Lower leg skin (tissue), 4 donors: ENCODE measurements around the gene HDAC4. TPM values are rescaled to one million over a fixed set of nuclear protein-coding genes. Genes with fewer than 3 reads are reported as not detected.

Experiments used
- DNase-seq, 2 donors: peaks; one replicate each; pipeline ENCODE4 v3.0.0-alpha.2; 2019; ENCODE audit warnings: low spot score in 2 of 2
- H3K4me3 ChIP-seq: fragments of 200-600 bp; sonication (generic); 2 replicates; pipeline ENCODE4 v1.5.1; 2017; ENCODE audit warnings: mild to moderate bottlenecking, low read depth; ENCODE audit not compliant: poor library complexity, severe bottlenecking
- CTCF ChIP-seq, 3 donors: fragments of 450-650 bp; IDR thresholded peaks; one replicate each; pipeline ENCODE4 v1.5.1; 2016; ENCODE audit warnings: antibody characterized with exemption in 3 of 3, mild to moderate bottlenecking in 3 of 3, moderate library complexity in 2 of 3
- POLR2A ChIP-seq, 2 donors: fragments of 450-650 bp; IDR thresholded peaks; one replicate each; pipeline ENCODE4 v1.6.1; 2016 to 2017; ENCODE audit warnings: antibody characterized with exemption in 2 of 2, mild to moderate bottlenecking in 1 of 2, moderate library complexity in 1 of 2
- WGBS, 2 donors: methylation state at CpG; one replicate each; pipeline ENCODE4 v1.1.5; 2018; 5-methylcytosine and 5-hydroxymethylcytosine counted together
- intact Hi-C: fragments of 100-400 bp; cut with DNase I; formaldehyde crosslinking; loops from one replicate; pipeline ENCODE4 v1.15.0; 2023; ENCODE audit warnings: low total_unique reads
- total RNA-seq, 4 donors: library from RNA; depleted of rRNA; stranded (reverse); fragments of >200 nt; gene quantifications; one replicate each; pipeline ENCODE4 v1.1.0, GENCODE V29; 2016

The HDAC4 gene
- total RNA-seq, 4 donors from 2014 or later, result 27.4 to 85.5 (median 57.9) TPM

GRCh38 chr2:239013678-239013976 lies 387.2 kb downstream of the HDAC4 start:
- H3K4me3 ChIP-seq, result no peak overlapping the region
- no peak for DNase-seq
- 87% methylated on average over 6 of the region's 6 CpGs for WGBS, 2 donors
- TF ChIP-seq CTCF (IDR thresholded peaks at IDR 0.05) (no peak), POLR2A (IDR thresholded peaks at IDR 0.05) (no peak)
- intact Hi-C loops, result no loop called here

- H3K4me3 ChIP-seq, result no peak overlapping the region
- DNase-seq, result peak in 1 of 2 donors; percentile 52
- intact Hi-C loops, result no loop called here
- 91 to 95% methylated on average over 12 to 13 of the region's 13 CpGs for WGBS, 2 donors
- TF ChIP-seq POLR2A (IDR thresholded peaks at IDR 0.05) (no peak), CTCF (IDR thresholded peaks at IDR 0.05) (no peak)
Observed at GRCh38 chr2:239012936-239013677, 387.7 kb downstream of the HDAC4 start.

- intact Hi-C loops, result no loop called here
- peak in 1 of 2 donors; percentile 60 for DNase-seq
Observed at GRCh38 chr2:239012228-239012627, 388.6 kb downstream of the HDAC4 start.

GRCh38 chr2:239009589-239009961 lies 391.2 kb downstream of the HDAC4 start:
- intact Hi-C loops, result no loop called here
- DNase-seq, result peak in 1 of 2 donors; percentile 57
- 70 to 75% methylated on average over 12 of the region's 12 CpGs for WGBS, 2 donors
- TF ChIP-seq POLR2A (IDR thresholded peaks at IDR 0.05) (no peak), CTCF (IDR thresholded peaks at IDR 0.05) (no peak)
- no peak overlapping the region for H3K4me3 ChIP-seq

More at GRCh38 chr2:239012228-239012627, 388.6 kb downstream of the HDAC4 start:
- WGBS, 2 donors, result 82 to 83% methylated on average over 6 to 9 of the region's 9 CpGs
- TF ChIP-seq CTCF (IDR thresholded peaks at IDR 0.05), result no peak
- no peak for TF ChIP-seq POLR2A (IDR thresholded peaks at IDR 0.05)
- H3K4me3 ChIP-seq, result no peak overlapping the region

GRCh38 chr2:239008677-239009588 lies 391.9 kb downstream of the HDAC4 start:
- intact Hi-C loops, result no loop called here
- WGBS, 2 donors, result 85% methylated on average over 35 of the region's 35 CpGs
- TF ChIP-seq POLR2A (IDR thresholded peaks at IDR 0.05) (no peak), CTCF (IDR thresholded peaks at IDR 0.05) (no peak)
- peak in 1 of 2 donors; percentile 83 for DNase-seq
- no peak overlapping the region for H3K4me3 ChIP-seq
